ENCODE data around the gene TRPV3. TPM values are rescaled to one million over a fixed set of nuclear protein-coding genes. Genes with fewer than 3 reads are reported as not detected.

The TRPV3 gene
- total RNA-seq, result 1.4 and 5.1 TPM in 2 replicates

DNA sequence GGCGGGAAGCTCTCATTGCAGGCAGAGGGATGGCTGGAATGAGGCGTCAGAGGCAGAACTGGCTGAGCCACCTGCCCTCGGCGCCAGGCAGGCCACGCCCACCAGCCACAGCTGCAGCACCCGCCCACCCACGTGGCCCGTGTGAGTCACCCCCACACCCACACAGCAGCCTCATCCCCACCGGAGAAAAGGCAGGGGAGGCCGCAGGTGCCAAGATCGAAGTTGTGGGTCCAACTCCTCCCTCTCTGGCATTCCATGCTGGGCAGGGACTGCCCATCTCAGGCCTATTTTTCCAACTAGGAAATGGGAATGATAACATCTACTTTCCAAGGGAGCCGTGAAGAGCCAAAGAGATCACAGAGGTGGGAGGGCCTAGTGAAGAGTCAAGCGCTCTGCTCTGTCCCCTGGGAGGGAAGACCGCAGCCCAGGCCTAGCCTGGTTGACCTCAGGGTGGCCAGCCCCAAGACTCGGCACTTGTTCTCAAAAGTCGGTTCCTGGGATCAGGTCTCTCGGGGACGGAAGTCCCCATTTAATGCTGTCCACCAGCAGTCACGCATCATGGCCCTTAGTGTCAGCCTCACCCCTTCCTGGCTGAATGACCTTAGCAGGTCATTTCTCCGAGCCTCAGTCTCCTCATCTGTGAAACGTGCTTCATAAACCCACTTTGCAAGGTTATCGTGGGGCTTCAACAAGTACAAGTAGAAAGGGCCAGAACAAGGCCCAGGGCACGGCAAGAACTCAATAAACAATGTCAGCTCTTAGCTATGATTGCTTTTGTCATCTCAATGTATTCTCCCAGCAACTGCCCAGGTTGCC is at the start of gene TRPV3:
Gene TRPV3, minus strand, starts transcription at position 45 of the 816 bp plus-strand sequence. CDS start 2,962 bp downstream, outside the sequence.

DNA sequence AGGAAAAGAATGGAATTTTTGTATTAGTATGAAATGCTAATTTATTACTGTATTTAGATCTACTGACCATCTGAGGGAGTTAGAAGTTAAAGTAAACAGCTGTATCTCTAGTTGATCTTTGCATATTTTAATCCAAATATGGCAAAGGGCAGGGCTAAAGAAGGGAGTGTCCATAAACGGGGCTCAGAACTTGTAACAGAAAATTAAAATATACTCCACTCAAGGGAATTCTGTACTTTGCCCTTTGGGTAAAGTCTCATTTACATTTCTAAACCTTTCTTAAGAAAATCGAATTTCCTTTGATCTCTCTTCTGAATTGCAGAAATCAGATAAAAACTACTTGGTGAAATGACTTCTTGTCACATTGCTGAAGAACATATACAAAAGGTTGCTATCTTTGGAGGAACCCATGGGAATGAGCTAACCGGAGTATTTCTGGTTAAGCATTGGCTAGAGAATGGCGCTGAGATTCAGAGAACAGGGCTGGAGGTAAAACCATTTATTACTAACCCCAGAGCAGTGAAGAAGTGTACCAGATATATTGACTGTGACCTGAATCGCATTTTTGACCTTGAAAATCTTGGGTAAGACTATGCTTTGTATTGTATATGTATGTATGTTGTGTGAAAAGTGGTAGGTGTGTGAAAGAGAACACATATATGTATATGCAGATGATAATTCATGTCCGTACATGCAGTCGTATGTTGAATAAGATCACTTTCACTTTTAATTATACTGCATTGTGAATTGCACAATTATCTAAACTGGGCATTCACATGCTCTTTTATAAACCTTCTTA is 81.6 kb downstream of the TRPV3 start, which contains the start of gene ASPA:
Gene ASPA, plus strand, starts transcription at position 186 of the 799 bp plus-strand sequence. Its CDS starts 163 bp downstream, at position 349.

DNA sequence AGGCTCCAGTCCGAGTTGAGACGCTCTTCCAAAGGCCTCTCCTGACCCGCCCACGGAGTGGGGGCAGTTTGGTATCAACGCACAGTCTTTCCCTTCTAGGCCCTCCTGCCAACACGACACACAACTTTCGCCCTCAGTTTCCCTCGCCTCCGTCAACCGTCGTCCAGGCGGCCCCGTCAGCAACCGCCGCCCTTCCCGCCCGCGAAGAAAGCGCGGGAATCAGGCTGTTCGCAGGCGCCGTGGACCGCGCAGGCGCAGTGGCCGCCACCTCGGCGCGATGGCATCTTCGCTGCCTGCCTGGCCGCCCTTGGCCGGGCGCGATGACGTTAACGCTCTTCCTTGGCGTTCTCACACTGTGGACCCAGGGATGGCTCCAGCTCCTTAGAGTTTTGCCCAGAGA is 86.0 kb downstream of the TRPV3 start, which contains the start of gene SPATA22:
Gene SPATA22, minus strand, starts transcription at position 221 of the 400 bp plus-strand sequence. CDS start 2,494 bp downstream, outside the sequence.

Other genes starting within 250 kb of the TRPV3 start
- not detected in 2 replicates for gene OR3A2, start 171.5 kb downstream of the TRPV3 start, total RNA-seq
- not detected in 2 replicates for gene OR1E1, start 159.4 kb downstream of the TRPV3 start, total RNA-seq
- not detected in 2 replicates for gene OR3A3, start 146.4 kb downstream of the TRPV3 start, total RNA-seq
- gene OR1E2, start 124.0 kb downstream of the TRPV3 start, total RNA-seq, result not detected in 2 replicates
- 0.76 TPM in 1 of 2 replicates, not detected in the other for gene SPATA22, start 86.0 kb downstream of the TRPV3 start, total RNA-seq
- not detected in 2 replicates for gene ASPA, start 81.8 kb downstream of the TRPV3 start, total RNA-seq
- gene TRPV1, start 51.6 kb upstream of the TRPV3 start, total RNA-seq, result 0.55 and 1.0 TPM in 2 replicates
- gene SHPK, start 78.4 kb upstream of the TRPV3 start, total RNA-seq, result 11.2 and 16.1 TPM in 2 replicates
- 12.8 and 20.4 TPM in 2 replicates for gene CTNS, start 78.9 kb upstream of the TRPV3 start, total RNA-seq
- gene TAX1BP3, start 110.8 kb upstream of the TRPV3 start, total RNA-seq, result 320 and 364 TPM in 2 replicates
- gene EMC6, start 111.0 kb upstream of the TRPV3 start, total RNA-seq, result 20.4 and 26.5 TPM in 2 replicates
- gene P2RX5, start 138.3 kb upstream of the TRPV3 start, total RNA-seq, result 1.0 and 1.7 TPM in 2 replicates
- gene HASPIN, start 166.1 kb upstream of the TRPV3 start, total RNA-seq, result 5.0 and 10.8 TPM in 2 replicates
- 14.4 and 28.5 TPM in 2 replicates for gene ITGAE, start 243.4 kb upstream of the TRPV3 start, total RNA-seq

Measured in hair follicular keratinocyte (primary cell).